NCI-H510A treated with DMSO at 0.1 percent for 48 hours (cell line): ENCODE results near the gene CD200.
"Not testable (repeated sequence)": the region's sequence is repeated elsewhere in the genome, so short reads cannot be mapped to it uniquely, and the experiment has no call there.

Experiments
- DNase-seq: peaks from one replicate; lab custom pipeline; 2025; lab: John Stamatoyannopoulos, UW

Gene CD200

GRCh38 chr3:112390783-112391641, 58.1 kb downstream of the CD200 start:
- no peak for DNase-seq

GRCh38 chr3:112391648-112392047, 58.7 kb downstream of the CD200 start:
- DNase-seq, result no peak

- DNase-seq, result no peak
Measured at GRCh38 chr3:112392393-112393359, 59.7 kb downstream of the CD200 start.

- no peak for DNase-seq
Measured at GRCh38 chr3:112393360-112393728, 60.4 kb downstream of the CD200 start.

GRCh38 chr3:112394003-112394640, 61.2 kb downstream of the CD200 start:
- DNase-seq, result no peak

- no peak for DNase-seq
Measured at GRCh38 chr3:112395181-112395895, 62.4 kb downstream of the CD200 start.

GRCh38 chr3:112395896-112396290, 62.9 kb downstream of the CD200 start:
- no peak for DNase-seq

GRCh38 chr3:112397556-112397955, 64.6 kb downstream of the CD200 start:
- DNase-seq, result no peak

GRCh38 chr3:112399064-112399463, 66.1 kb downstream of the CD200 start:
- no peak for DNase-seq

- not testable (repeated sequence) for DNase-seq
Measured at GRCh38 chr3:112399554-112399953, 66.6 kb downstream of the CD200 start.

- DNase-seq, result not testable (repeated sequence)
Measured at GRCh38 chr3:112400317-112400716, 67.4 kb downstream of the CD200 start.

GRCh38 chr3:112401617-112402016, 68.7 kb downstream of the CD200 start:
- no peak for DNase-seq

GRCh38 chr3:112403103-112403502, 70.1 kb downstream of the CD200 start:
- no peak for DNase-seq

- DNase-seq, result not testable (repeated sequence)
Measured at GRCh38 chr3:112404924-112405549, 72.1 kb downstream of the CD200 start.

- no peak for DNase-seq
Measured at GRCh38 chr3:112405845-112406244, 72.9 kb downstream of the CD200 start.

- no peak for DNase-seq
Measured at GRCh38 chr3:112407214-112407887, 74.4 kb downstream of the CD200 start.

- no peak for DNase-seq
Measured at GRCh38 chr3:112407888-112408702, 75.1 kb downstream of the CD200 start.

GRCh38 chr3:112409041-112409440, 76.1 kb downstream of the CD200 start:
- no peak for DNase-seq

GRCh38 chr3:112411425-112411824, 78.5 kb downstream of the CD200 start:
- DNase-seq, result no peak
